SK-N-SH treated with all-trans-retinoic acid at 6 μM for 48 hours (cell line): ENCODE data around the gene CCDC82.
"Not testable (repeated sequence)": the region's sequence is repeated elsewhere in the genome, so short reads cannot be mapped to it uniquely, and the experiment has no call there.

Experiments
- ATAC-seq: fragments of 200-7000 bp; cut with Tn5 transposase; 3 replicates; pipeline ENCODE4 v1.9.1; 2020; ENCODE audit warnings: mild to moderate bottlenecking, moderate library complexity
- ARNTL ChIP-seq: fragments of 450-650 bp; formaldehyde crosslinking; IDR thresholded peaks from 2 replicates; pipeline ENCODE4 v1.5.0; 2020; ENCODE audit warnings: low read depth, mild to moderate bottlenecking, moderate library complexity, borderline replicate concordance
- BACH2 ChIP-seq: fragments of 250-450 bp; sonication (Bioruptor Pico); IDR thresholded peaks from 2 replicates; pipeline ENCODE4 v1.9.0; 2021; ENCODE audit warnings: mild to moderate bottlenecking, borderline replicate concordance
- CREB5 ChIP-seq: fragments of 250-450 bp; sonication (Bioruptor Pico); IDR thresholded peaks from 2 replicates; pipeline ENCODE4 v1.5.1; 2020; ENCODE audit warnings: low read depth, mild to moderate bottlenecking, moderate library complexity
- CSDC2 ChIP-seq: fragments of 250-450 bp; sonication (Bioruptor Pico); IDR thresholded peaks from 2 replicates; pipeline ENCODE4 v1.5.0; 2020; ENCODE audit warnings: mild to moderate bottlenecking, moderate library complexity
- ESRRG ChIP-seq: fragments of 250-450 bp; sonication (Bioruptor Pico); IDR thresholded peaks from 2 replicates; pipeline ENCODE4 v1.6.1; 2021; ENCODE audit warnings: mild to moderate bottlenecking
- GLIS3 ChIP-seq: fragments of 250-450 bp; sonication (Bioruptor Pico); IDR thresholded peaks from 2 replicates; pipeline ENCODE4 v1.5.0; 2020; ENCODE audit warnings: mild to moderate bottlenecking, moderate library complexity
- ISL1 ChIP-seq: fragments of 250-450 bp; sonication (Bioruptor Pico); IDR thresholded peaks from 2 replicates; pipeline ENCODE4 v2.1.2; 2022; ENCODE audit warnings: mild to moderate bottlenecking, moderate library complexity
- OSR1 ChIP-seq: fragments of 250-450 bp; sonication (Bioruptor Pico); IDR thresholded peaks from 2 replicates; pipeline ENCODE4 v1.8.0; 2022; ENCODE audit warnings: moderate library complexity, mild to moderate bottlenecking, inconsistent platforms
- PATZ1 ChIP-seq: fragments of 250-450 bp; sonication (Bioruptor Pico); IDR thresholded peaks from 2 replicates; pipeline ENCODE4 v1.8.0; 2020; ENCODE audit warnings: mild to moderate bottlenecking, moderate library complexity, borderline replicate concordance
- POU6F1 ChIP-seq: fragments of 250-450 bp; sonication (Bioruptor Pico); IDR thresholded peaks from 2 replicates; pipeline ENCODE4 v1.8.0; 2021; ENCODE audit warnings: low read depth, mild to moderate bottlenecking, moderate library complexity, borderline replicate concordance
- PPARA ChIP-seq: fragments of 250-450 bp; sonication (Bioruptor Pico); IDR thresholded peaks from 2 replicates; pipeline ENCODE4 v1.5.0; 2020; ENCODE audit warnings: mild to moderate bottlenecking, borderline replicate concordance
- RARB ChIP-seq: fragments of 250-450 bp; sonication (Bioruptor Pico); IDR thresholded peaks from 2 replicates; pipeline ENCODE4 v1.8.0; 2021; ENCODE audit warnings: mild to moderate bottlenecking, moderate library complexity
- TCF4 ChIP-seq: fragments of 250-450 bp; sonication (Bioruptor Pico); IDR thresholded peaks from 2 replicates; pipeline ENCODE4 v1.8.0; 2021; ENCODE audit warnings: mild to moderate bottlenecking, moderate library complexity, borderline replicate concordance
- TSHZ2 ChIP-seq: fragments of 250-450 bp; sonication (Bioruptor Pico); IDR thresholded peaks from 2 replicates; pipeline ENCODE4 v1.5.0; 2020; ENCODE audit warnings: mild to moderate bottlenecking, moderate library complexity
- ZC3H10 ChIP-seq: fragments of 250-450 bp; sonication (Bioruptor Pico); IDR thresholded peaks from 2 replicates; pipeline ENCODE4 v1.5.1; 2021; ENCODE audit warnings: mild to moderate bottlenecking, moderate library complexity
- ZFP3 ChIP-seq: fragments of 250-450 bp; sonication (Bioruptor Pico); IDR thresholded peaks from 2 replicates; pipeline ENCODE4 v1.5.0; 2020; ENCODE audit warnings: mild to moderate bottlenecking, moderate library complexity
- ZNF565 ChIP-seq: fragments of 450-650 bp; formaldehyde crosslinking; conservative IDR thresholded peaks from 2 replicates; pipeline ENCODE4 v1.5.0; 2020; ENCODE audit warnings: low read depth, mild to moderate bottlenecking, moderate library complexity
- ZNF70 ChIP-seq: fragments of 450-650 bp; formaldehyde crosslinking; IDR thresholded peaks from 2 replicates; pipeline ENCODE4 v1.5.0; 2020; ENCODE audit warnings: mild to moderate bottlenecking, moderate library complexity
- ZNF8 ChIP-seq: fragments of 450-650 bp; formaldehyde crosslinking; IDR thresholded peaks from 2 replicates; pipeline ENCODE4 v1.5.0; 2020; ENCODE audit warnings: mild to moderate bottlenecking, moderate library complexity

The CCDC82 gene

GRCh38 chr11:96389720-96390487 is at the start of gene CCDC82, which contains the start of gene JRKL:
Gene CCDC82, minus strand, starts transcription at chr11:96389912. Its CDS starts 5,165 bp downstream, at chr11:96384747.
Gene JRKL, plus strand, starts transcription at chr11:96390013. Its CDS starts 637 bp downstream, at chr11:96390650.
- peak; percentile 95 for ATAC-seq
- TF ChIP-seq ZNF70 (CRISPR knock-in tag) (no peak), GLIS3 (0 out of 2 replicates have a peak, but pooled peaks have one; percentile 31)

GRCh38 chr11:96432654-96433053 is 42.9 kb upstream of the CCDC82 start:
- not testable (repeated sequence) for ATAC-seq
- TF ChIP-seq ZNF8: peak; percentile 67; the same call in 1 of the 2 replicates

GRCh38 chr11:96430668-96431067 is 41.0 kb upstream of the CCDC82 start:
- ATAC-seq: no peak
- no peak for TF ChIP-seq PATZ1 (CRISPR knock-in tag)
- TF ChIP-seq ESRRG: no peak
- no peak for TF ChIP-seq PPARA (CRISPR knock-in tag)
- no peak for TF ChIP-seq ZNF70 (CRISPR knock-in tag)
- TF ChIP-seq TSHZ2 (CRISPR knock-in tag): no peak
- TF ChIP-seq BACH2 (CRISPR knock-in tag): no peak
- TF ChIP-seq CREB5 (CRISPR knock-in tag): no peak
- no peak for TF ChIP-seq ZNF8
- TF ChIP-seq ZNF565 (CRISPR knock-in tag): no peak
- no peak for TF ChIP-seq GLIS3
- TF ChIP-seq OSR1 (CRISPR knock-in tag): no peak
- TF ChIP-seq TCF4: no peak
- TF ChIP-seq ISL1 (CRISPR knock-in tag): no peak
- TF ChIP-seq ZC3H10 (CRISPR knock-in tag): no peak

- ATAC-seq: peak; percentile 50
- TF ChIP-seq ZC3H10 (CRISPR knock-in tag): no peak
- peak; percentile 47 for TF ChIP-seq ISL1 (CRISPR knock-in tag)
Measured at GRCh38 chr11:96424693-96425092, 35.0 kb upstream of the CCDC82 start.

GRCh38 chr11:96413408-96413807 is 23.7 kb upstream of the CCDC82 start:
- ATAC-seq: no peak
- TF ChIP-seq ZC3H10 (CRISPR knock-in tag): no peak
- no peak for TF ChIP-seq ZNF565 (CRISPR knock-in tag)
- no peak for TF ChIP-seq ARNTL
- no peak for TF ChIP-seq ZNF70 (CRISPR knock-in tag)
- TF ChIP-seq TCF4: no peak
- no peak for TF ChIP-seq PATZ1 (CRISPR knock-in tag)
- TF ChIP-seq RARB (CRISPR knock-in tag): no peak
- no peak for TF ChIP-seq GLIS3
- TF ChIP-seq CSDC2 (CRISPR knock-in tag): no peak
- no peak for TF ChIP-seq ZFP3
- no peak for TF ChIP-seq OSR1 (CRISPR knock-in tag)
- TF ChIP-seq POU6F1 (CRISPR knock-in tag): no peak
- TF ChIP-seq CREB5 (CRISPR knock-in tag): no peak
- no peak for TF ChIP-seq ZNF8
